A673 (cell line): ENCODE data around the gene PDE4C. TPM values are rescaled to one million over a fixed set of nuclear protein-coding genes. Genes with fewer than 3 reads are reported as not detected.

Experiments used
- BruUV-seq: library from RNA; stranded (reverse); fragments of 400-500 nt; replicated peaks from 2 replicates; lab custom pipeline; 2021; lab: Mats Ljungman, UMichigan
- CTCF ChIA-PET: fragments of 300-600 bp; sonication (Branson Sonifier 250); formaldehyde crosslinking; loops from one replicate; lab custom pipeline; 2022; ENCODE audit warnings: antibody characterized with exemption; lab: Charles Lee
- POLR2A ChIA-PET: fragments of 300-600 bp; sonication (Branson Sonifier 250); formaldehyde crosslinking; loops from one replicate; lab custom pipeline; 2022; ENCODE audit warnings: antibody characterized with exemption; ENCODE audit not compliant: low non-redundant PET; lab: Charles Lee
- DNase-seq: peaks from one replicate; pipeline ENCODE4 v3.0.0-alpha.2; 2015; ENCODE audit warnings: low spot score
- H3K27ac ChIP-seq: fragments of 200-600 bp; sonication (generic); 2 replicates; pipeline ENCODE4 v1.5.1; 2016; ENCODE audit warnings: mixed run types, low read depth, mild to moderate bottlenecking, mixed read lengths, antibody characterized with exemption, low read length; ENCODE audit not compliant: poor library complexity, severe bottlenecking
- H3K27me3 ChIP-seq: fragments of 200-600 bp; sonication (generic); replicated peaks from 2 replicates; pipeline ENCODE4 v1.6.1; 2017; ENCODE audit warnings: mixed run types, low read depth, mild to moderate bottlenecking, mixed read lengths, antibody characterized with exemption, low read length; ENCODE audit not compliant: insufficient read depth, poor library complexity
- H3K36me3 ChIP-seq: fragments of 200-600 bp; sonication (generic); 2 replicates; pipeline ENCODE4 v1.6.1; 2016; ENCODE audit warnings: mixed run types, mild to moderate bottlenecking, mixed read lengths, antibody characterized with exemption, low read length; ENCODE audit not compliant: insufficient read depth, poor library complexity, severe bottlenecking
- H3K4me1 ChIP-seq: fragments of 200-600 bp; sonication (generic); 2 replicates; pipeline ENCODE4 v1.6.1; 2017; ENCODE audit warnings: mixed run types, mild to moderate bottlenecking, mixed read lengths, antibody characterized with exemption, low read length; ENCODE audit not compliant: insufficient read depth, poor library complexity, severe bottlenecking
- H3K4me3 ChIP-seq: fragments of 200-600 bp; sonication (generic); 2 replicates; pipeline ENCODE4 v1.5.1; 2016; ENCODE audit warnings: low read depth, mixed run types, mild to moderate bottlenecking, mixed read lengths, low read length; ENCODE audit not compliant: poor library complexity, severe bottlenecking
- H3K9me3 ChIP-seq: fragments of 200-600 bp; sonication (generic); 2 replicates; pipeline ENCODE4 v1.6.1; 2016; ENCODE audit warnings: mixed run types, low read depth, mild to moderate bottlenecking, mixed read lengths, antibody characterized with exemption, low read length; ENCODE audit not compliant: poor library complexity, severe bottlenecking
- CTCF ChIP-seq: fragments of 300-800, 200-600 bp; sonication (generic); conservative IDR thresholded peaks from 2 replicates; pipeline ENCODE4 v1.5.1; 2017; ENCODE audit warnings: low read depth, mild to moderate bottlenecking, antibody characterized with exemption, low read length, moderate library complexity, mixed read lengths
- EZH2 ChIP-seq: fragments of 200-600 bp; sonication (generic); IDR thresholded peaks from 2 replicates; pipeline ENCODE4 v1.6.1; 2017; ENCODE audit warnings: borderline replicate concordance, low read depth, mild to moderate bottlenecking, mixed read lengths, antibody characterized with exemption, low read length; ENCODE audit not compliant: poor library complexity, severe bottlenecking
- intact Hi-C: fragments of 100-400 bp; cut with micrococcal nuclease; formaldehyde crosslinking; loops from one replicate; pipeline ENCODE4 v1.10.0; 2022; ENCODE audit not compliant: unreplicated experiment
- total RNA-seq: library from RNA; stranded (reverse); gene quantifications from 2 replicates; pipeline ENCODE4 v1.2.3, GENCODE V29; 2021

Gene PDE4C
- total RNA-seq, 1 experiment from 2014 or later = not detected

DNA sequence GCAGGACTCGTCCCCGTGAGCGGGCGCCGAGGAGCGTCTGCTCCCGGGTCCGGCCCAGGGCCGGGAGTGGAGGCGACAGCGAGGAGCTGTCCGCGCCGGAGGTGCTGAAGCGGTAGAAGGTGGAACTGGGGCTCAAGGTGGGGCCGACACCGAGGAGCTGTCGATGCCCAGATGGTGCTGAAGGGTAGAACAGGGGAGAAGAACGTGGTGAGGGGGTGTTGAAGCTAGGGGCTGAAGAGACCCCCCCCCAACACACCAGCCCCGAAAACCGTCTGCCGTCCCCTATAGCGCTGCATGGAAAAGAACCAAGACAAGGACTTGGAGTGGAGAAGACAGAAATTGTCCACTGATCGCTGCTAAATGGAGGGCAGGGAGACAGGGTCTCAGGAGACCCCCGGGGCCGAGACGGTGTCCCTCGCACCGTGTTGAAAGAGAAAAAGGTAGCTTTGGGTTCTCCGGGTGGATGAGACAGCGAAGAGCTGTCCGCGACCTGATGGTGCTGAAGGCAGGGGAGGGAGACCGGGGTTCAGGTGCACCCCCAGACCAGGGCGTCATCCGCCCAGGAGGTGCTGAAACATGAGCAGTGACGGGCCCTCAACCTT, 7.1 kb upstream of the PDE4C start:
- no TSS peak for BruUV-seq
- POLR2A ChIA-PET = no interaction called here
- intact Hi-C loops = no loop called here
- H3K27ac ChIP-seq = no peak overlapping the region
- CTCF ChIA-PET = interaction anchor here (0.5 to 0.6 kb wide), 3 partner anchors 25 to 358 kb away, joined by 3 to 10 read pairs (median 4); no protein-coding TSS in a partner anchor
- DNase-seq = peak; percentile 72
- H3K36me3 ChIP-seq = no peaks in the 10 kb centered on the region
- TF ChIP-seq CTCF (no peak), EZH2 (no peak)
- no peak overlapping the region for H3K4me3 ChIP-seq
- no peaks in the 10 kb centered on the region for H3K9me3 ChIP-seq
- H3K27me3 ChIP-seq = no peaks in the 10 kb centered on the region
- H3K4me1 ChIP-seq = peaks cover 15% of the 10 kb centered on the region

GRCh38 chr19:18232540-18233223, 6.4 kb upstream of the PDE4C start:
- no TSS peak for BruUV-seq
- TF ChIP-seq CTCF (no peak), EZH2 (no peak)
- Histone ChIP-seq H3K27me3 (no peaks in the 10 kb centered on the region), H3K4me3 (no peak overlapping the region), H3K36me3 (no peaks in the 10 kb centered on the region), H3K27ac (no peak overlapping the region), H3K4me1 (peaks cover 15% of the 10 kb centered on the region), H3K9me3 (no peaks in the 10 kb centered on the region)
- ChIA-PET CTCF (interaction anchor here (0.6 kb wide), 1 partner anchor 40 kb away, joined by 4 read pairs; no protein-coding TSS in a partner anchor), POLR2A (interaction anchor here (0.7 kb wide), 1 partner anchor 263 kb away, joined by 4 read pairs; no protein-coding TSS in a partner anchor)
- no peak for DNase-seq
- intact Hi-C loops = no loop called here

DNA sequence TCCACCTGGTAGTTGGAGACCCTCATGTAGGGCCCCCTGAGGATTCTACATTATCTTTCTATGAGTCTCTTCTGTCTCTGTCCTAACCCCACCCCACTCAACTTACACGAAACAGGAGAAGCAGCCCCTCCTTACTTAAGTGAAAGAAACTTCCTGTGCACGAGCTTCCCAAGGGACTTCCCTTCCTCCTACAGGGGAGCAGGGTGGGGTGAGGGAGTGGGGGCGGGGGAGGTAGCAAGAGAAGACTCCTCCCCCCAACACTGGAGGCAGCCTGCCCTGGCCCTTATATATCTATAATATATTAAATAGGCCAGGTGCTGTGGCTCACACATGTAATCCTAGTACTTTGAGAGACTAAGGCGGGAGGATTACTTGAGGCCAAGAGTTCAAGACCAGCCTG, 5.5 kb upstream of the PDE4C start:
- Histone ChIP-seq H3K36me3 (no peaks in the 10 kb centered on the region), H3K27ac (peak overlapping the region; percentile 40), H3K4me1 (peaks cover 15% of the 10 kb centered on the region), H3K4me3 (no peak overlapping the region), H3K27me3 (peaks cover 3% of the 10 kb centered on the region), H3K9me3 (no peaks in the 10 kb centered on the region)
- no peak for TF ChIP-seq EZH2
- TF ChIP-seq CTCF = no peak
- intact Hi-C loops = no loop called here
- POLR2A ChIA-PET = interaction anchor here (0.5 kb wide), 1 partner anchor 383 kb away, joined by 3 read pairs; no protein-coding TSS in a partner anchor
- peak; percentile 77 for DNase-seq
- no TSS peak for BruUV-seq
- CTCF ChIA-PET = interaction anchor here (0.6 kb wide), 3 partner anchors 9 to 42 kb away, joined by 4 to 10 read pairs (median 4); no protein-coding TSS in a partner anchor
